HG02981 (cell line): Measurements from ENCODE around the gene FAM50B.

Experiments
- ATAC-seq: cut with Tn5 transposase; IDR thresholded peaks from one replicate; pipeline ENCODE4 v1.9.1; 2021; ENCODE audit warnings: mild to moderate bottlenecking, moderate library complexity; ENCODE audit not compliant: unreplicated experiment

The FAM50B gene

GRCh38 chr6:3892603-3893002 lies 43.4 kb downstream of the FAM50B start:
- ATAC-seq: no peak

DNA sequence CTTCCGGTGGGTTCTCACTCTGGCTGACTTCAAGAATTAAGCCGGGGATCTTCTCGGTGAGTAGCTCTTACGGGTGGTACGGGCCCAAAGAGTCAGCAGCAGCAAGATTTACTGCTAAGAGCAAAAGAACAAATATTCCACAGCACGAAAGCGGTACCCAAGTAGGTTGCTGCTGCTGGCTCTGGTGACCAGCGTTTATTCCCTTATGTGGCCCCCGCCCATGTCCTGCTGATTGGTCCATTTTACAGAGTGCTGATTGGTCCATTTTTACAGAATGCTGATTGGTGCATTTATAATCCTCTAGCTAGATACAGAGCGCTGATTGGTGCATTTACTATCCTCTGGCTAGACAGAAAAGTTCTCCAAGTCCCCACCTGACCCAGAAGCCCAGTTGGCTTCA lies 44.3 kb downstream of the FAM50B start:
- ATAC-seq: no peak

GRCh38 chr6:3893917-3894316 lies 44.7 kb downstream of the FAM50B start:
- no peak for ATAC-seq

DNA sequence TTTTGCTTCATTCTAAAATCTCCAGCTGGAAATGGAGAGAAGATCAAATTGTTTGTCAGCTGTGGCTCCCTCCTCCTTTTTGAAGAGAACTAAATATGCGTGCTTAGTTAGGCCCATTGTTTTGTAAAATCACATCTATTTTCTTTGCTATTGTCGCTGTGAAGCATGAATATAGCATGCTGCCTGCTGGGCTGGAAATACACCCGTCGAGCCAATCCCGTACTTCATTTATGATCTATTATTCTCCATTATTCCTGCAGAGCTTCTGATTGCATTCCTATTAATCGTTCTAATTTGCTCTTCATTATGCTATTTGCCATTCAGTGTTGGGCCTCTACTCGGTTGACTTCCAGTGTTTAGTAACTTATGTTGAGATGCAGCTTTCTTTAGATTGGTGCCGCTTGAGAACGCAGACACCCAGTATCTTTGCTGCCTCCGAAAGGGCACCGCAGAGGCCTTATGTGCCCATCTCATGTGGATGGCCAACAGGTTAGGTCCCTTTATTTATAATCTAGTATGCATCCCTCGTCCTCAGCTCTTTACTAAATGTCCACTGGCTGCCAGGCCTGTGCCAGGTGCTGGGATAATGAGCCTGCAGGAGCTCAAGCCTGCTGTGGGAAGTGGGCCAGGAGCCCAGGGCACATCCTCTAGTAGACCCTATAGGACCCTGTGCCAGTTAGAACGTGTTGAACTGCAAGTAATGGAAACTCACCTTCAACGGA lies 45.6 kb downstream of the FAM50B start:
- ATAC-seq: no peak

GRCh38 chr6:3895312-3895653 lies 46.1 kb downstream of the FAM50B start:
- ATAC-seq: no peak

GRCh38 chr6:3895805-3896204 lies 46.6 kb downstream of the FAM50B start:
- no peak for ATAC-seq

- ATAC-seq: no peak
These were observed 49.3 kb downstream of the FAM50B start for GRCh38 chr6:3898265-3898994.

- ATAC-seq: no peak
These were observed 49.9 kb downstream of the FAM50B start for GRCh38 chr6:3899061-3899460.

- ATAC-seq: no peak
These were observed 50.8 kb downstream of the FAM50B start for GRCh38 chr6:3899970-3900439.
